GM03348 (cell line): ENCODE data around the gene PLCD1.
"Not testable (repeated sequence)": the region's sequence is repeated elsewhere in the genome, so short reads cannot be mapped to it uniquely, and the experiment has no call there.

Experiments used
- DNase-seq: peaks from one replicate; pipeline ENCODE4 v3.0.0; 2012; ENCODE audit warnings: low spot score

PLCD1 gene

GRCh38 chr3:38000242-38000916 is 29.1 kb downstream of the PLCD1 start:
- DNase-seq = no peak

GRCh38 chr3:37999836-38000235 is 29.6 kb downstream of the PLCD1 start:
- no peak for DNase-seq

- no peak for DNase-seq
Observed at GRCh38 chr3:37997791-37998370, 31.6 kb downstream of the PLCD1 start.

- no peak for DNase-seq
Observed at GRCh38 chr3:37997342-37997741, 32.1 kb downstream of the PLCD1 start.

GRCh38 chr3:37996785-37997301 is 32.6 kb downstream of the PLCD1 start:
- peak; percentile 80 for DNase-seq

- no peak for DNase-seq
Observed at GRCh38 chr3:37995652-37996641, 33.5 kb downstream of the PLCD1 start.

- DNase-seq = no peak
Observed at GRCh38 chr3:37994639-37994972, 34.8 kb downstream of the PLCD1 start.

- DNase-seq = peak; percentile 93
Observed at GRCh38 chr3:37993820-37994638, 35.4 kb downstream of the PLCD1 start.

GRCh38 chr3:37993460-37993819 is 36.0 kb downstream of the PLCD1 start:
- DNase-seq = no peak

- DNase-seq = no peak
Observed at GRCh38 chr3:37993067-37993455, 36.4 kb downstream of the PLCD1 start.

- DNase-seq = no peak
Observed at GRCh38 chr3:37992271-37993066, 37.0 kb downstream of the PLCD1 start.

- DNase-seq = no peak
Observed at GRCh38 chr3:37991823-37992222, 37.6 kb downstream of the PLCD1 start.

- DNase-seq = no peak
Observed at GRCh38 chr3:37991109-37991508, 38.3 kb downstream of the PLCD1 start.

GRCh38 chr3:37990527-37990926 is 38.9 kb downstream of the PLCD1 start, which contains the start of gene VILL:
Gene VILL, plus strand, starts transcription at chr3:37990786. Its CDS starts 2,887 bp downstream, at chr3:37993673.
- DNase-seq = no peak

GRCh38 chr3:37989821-37990480 is 39.5 kb downstream of the PLCD1 start:
- no peak for DNase-seq

- no peak for DNase-seq
Observed at GRCh38 chr3:37988931-37989525, 40.4 kb downstream of the PLCD1 start.

GRCh38 chr3:37988376-37988775 is 41.1 kb downstream of the PLCD1 start:
- not testable (repeated sequence) for DNase-seq

GRCh38 chr3:37987751-37988179 is 41.7 kb downstream of the PLCD1 start:
- DNase-seq = no peak

GRCh38 chr3:37987315-37987697 is 42.1 kb downstream of the PLCD1 start:
- DNase-seq = no peak
